ENCODE data around the gene TMEM52B.
A peak's percentile ranks its signal among the peaks of the same experiment; 100 is the strongest.
"Not testable (repeated sequence)": the region's sequence is repeated elsewhere in the genome, so short reads cannot be mapped to it uniquely, and the experiment has no call there.

The TMEM52B gene

DNA sequence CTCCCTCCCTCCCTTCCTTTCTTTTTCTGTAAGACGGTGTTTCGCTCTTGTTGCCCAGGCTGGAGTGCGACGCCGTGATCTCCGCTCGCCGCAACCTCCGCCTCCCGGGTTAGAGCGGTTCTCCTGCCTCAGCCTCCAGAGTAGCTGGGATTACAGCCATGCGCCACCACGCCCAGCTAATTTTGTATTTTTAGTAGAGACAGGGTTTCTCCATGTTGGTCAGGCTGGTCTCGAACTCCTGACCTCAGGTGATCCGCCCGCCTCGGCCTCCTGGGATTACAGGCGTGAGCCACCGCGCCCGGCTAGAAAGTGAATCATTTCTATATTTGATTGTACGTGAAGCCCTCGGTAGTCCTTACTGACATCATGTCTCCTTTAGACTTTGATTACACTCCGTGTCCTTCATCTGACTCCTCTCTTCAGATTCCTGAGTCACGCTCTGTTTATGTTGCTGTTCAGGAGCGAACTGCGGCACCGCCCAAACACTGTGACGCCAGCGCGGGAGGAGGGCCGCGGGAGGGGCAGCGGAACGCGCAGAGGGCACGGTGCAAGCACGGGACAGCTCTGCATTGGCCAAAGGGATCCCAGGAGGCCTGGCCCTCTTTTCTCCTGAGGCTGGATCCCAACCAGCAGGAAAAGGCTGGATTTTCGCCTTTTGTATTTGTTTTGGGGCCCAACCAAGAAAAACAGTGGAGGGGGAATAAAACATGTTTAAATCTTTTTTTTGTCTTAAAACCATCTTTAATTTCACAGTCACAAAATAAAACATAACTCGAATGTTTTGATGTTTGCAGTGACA, 33.3 kb downstream of the TMEM52B start:
- DNase-seq: peak; percentile 79 to 85

DNA sequence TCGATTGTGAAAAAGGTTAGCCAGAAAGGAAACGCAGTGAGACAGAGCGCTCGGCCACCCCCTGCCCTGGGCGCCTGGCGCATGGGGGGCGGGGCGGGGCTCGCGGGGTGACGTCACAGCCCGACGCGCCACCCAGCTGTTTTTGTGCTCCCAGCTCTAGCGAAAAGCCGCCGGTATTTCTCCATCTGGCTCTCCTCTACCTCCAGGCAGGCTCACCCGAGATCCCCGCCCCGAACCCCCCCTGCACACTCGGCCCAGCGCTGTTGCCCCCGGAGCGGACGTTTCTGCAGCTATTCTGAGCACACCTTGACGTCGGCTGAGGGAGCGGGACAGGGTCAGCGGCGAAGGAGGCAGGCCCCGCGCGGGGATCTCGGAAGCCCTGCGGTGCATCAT, 33.9 kb downstream of the TMEM52B start, which contains the start of gene GABARAPL1:
TSS of gene GABARAPL1 (plus strand) at position 139 of the 393 bp plus-strand sequence. CDS start at position 392, 253 bp downstream.
- peak; percentile 68 to 71 for DNase-seq

DNA sequence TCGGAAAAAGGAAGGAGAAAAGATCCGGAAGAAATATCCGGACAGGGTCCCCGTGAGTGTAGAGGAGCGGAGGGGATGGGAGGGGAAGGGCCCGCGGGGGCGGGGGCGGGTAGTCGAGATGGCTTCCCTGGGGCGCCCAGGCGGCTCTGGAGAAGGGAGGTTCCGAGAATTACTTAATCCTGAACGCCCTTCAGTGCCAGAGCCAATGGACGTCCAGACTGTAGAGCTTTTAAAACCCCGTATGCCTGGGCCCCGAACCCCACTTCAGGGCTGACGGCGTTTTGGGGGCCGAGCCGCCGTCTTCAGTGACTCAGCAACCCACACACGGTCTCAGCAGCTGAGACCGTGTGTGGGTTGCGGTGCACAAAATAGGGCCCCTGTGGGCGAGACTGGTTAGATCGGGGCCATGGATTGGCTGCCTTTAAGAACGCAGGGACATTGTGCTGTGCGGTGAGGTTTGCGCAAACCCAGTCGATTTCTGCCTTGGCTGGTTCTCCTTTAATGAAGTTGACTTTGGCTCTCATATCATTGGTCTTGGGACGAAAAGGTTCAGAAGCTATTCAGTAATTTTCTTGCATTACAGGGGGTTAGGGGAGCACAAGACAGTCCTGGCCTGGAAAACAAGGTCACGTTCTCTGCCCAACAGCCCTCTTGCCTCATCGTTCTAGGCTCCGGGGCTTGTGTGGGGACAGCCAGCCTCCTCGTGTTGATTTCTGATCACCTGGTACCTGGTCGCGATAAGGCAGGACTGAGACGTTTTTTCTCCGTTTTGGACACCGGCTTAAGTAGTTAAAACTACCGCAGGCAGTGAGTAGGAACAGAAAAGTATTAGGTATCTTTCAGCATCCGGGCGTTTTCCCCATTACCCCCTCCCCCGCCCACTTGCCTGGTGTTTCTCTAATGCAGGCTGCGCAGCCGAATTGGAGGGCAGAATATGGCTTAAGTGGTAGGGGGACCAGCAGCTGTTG, 34.6 kb downstream of the TMEM52B start:
- peak; percentile 63 to 81 for DNase-seq

- no peak for DNase-seq
Observed at GRCh38 chr12:10214136-10214894, 35.5 kb downstream of the TMEM52B start.

GRCh38 chr12:10214895-10215267, 36.0 kb downstream of the TMEM52B start:
- no peak for DNase-seq

DNA sequence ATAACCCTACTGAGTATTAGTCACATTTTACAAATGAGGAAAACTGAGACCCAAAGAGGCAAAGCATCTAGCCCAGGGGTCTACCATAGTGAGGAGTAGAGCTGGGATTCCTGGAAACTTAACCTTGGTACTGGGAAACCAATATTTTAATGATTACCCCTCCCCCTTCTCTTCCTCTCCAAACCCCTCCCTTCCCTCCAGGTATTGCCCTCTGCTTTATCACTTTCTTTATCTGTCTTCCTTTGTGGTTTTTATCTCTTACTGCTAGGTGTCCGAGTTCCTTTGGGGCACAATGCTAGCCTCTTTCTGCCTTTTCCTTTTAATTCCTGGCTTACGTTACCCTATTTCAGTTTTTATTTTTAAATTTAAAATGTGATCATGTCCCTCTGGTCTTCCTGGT, 36.6 kb downstream of the TMEM52B start:
- DNase-seq: no peak

GRCh38 chr12:10215946-10216345, 37.1 kb downstream of the TMEM52B start:
- DNase-seq: not testable (repeated sequence)

DNA sequence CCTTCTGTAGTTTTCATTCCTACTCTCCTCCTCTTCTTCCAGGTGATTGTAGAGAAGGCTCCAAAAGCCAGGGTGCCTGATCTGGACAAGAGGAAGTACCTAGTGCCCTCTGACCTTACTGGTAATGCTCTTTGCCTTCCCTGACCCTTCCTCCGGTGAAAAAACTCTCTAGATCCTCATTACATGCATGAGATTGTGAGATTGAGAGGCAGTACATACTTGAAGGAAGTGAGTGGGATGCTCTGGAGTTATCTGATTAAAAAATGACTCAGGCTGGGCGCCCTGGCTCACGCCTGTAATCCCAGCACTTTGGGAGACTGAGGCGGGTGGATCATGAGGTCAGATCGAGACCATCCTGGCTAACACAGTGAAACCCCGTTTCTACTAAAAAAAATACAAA, 39.2 kb downstream of the TMEM52B start:
- no peak for DNase-seq

- DNase-seq: no peak
Observed at GRCh38 chr12:10220398-10221077, 41.7 kb downstream of the TMEM52B start.

- DNase-seq: no peak
Observed at GRCh38 chr12:10221846-10222245, 43.0 kb downstream of the TMEM52B start.

GRCh38 chr12:10223208-10223607, 44.4 kb downstream of the TMEM52B start:
- no peak for DNase-seq

DNA sequence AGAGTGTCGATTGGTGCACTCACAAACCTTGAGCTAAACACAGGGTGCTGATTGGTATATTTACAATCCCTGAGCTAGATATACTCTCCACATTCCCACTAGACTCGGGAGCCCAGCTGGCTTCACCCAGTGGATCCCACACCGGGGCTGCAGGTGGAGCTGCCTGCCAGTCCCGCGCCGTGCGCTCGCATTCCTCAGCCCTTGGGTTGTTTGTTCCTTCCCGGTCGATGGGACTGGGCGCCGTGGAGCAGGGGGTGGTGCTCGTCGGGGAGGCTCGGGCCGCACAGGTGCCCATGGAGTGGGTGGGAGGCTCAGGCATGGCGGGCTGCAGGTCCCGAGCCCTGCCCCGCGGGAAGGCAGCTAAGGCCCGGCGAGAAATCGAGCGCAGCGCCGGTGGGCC, 46.6 kb downstream of the TMEM52B start:
- DNase-seq: not testable (repeated sequence)

DNA sequence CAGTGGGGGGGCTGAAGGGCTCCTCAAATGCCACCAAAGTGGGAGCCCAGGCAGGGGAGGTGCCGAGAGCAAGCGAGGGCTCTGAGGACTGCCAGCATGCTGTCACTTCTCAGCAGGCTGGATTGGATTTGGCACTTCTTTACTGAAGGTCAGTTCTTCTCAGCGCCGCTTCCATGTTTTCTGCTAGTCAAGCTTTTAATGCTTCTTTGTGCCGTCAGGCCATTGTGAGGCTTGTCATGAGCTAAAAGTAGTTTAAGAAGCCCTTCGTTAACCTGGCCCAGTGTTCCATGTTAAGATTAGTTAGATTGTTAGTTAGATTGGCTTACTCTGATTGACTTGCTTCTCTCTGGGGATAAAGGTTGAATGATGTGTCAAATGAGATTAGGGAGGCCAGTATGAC, 47.3 kb downstream of the TMEM52B start:
- no peak for DNase-seq

DNA sequence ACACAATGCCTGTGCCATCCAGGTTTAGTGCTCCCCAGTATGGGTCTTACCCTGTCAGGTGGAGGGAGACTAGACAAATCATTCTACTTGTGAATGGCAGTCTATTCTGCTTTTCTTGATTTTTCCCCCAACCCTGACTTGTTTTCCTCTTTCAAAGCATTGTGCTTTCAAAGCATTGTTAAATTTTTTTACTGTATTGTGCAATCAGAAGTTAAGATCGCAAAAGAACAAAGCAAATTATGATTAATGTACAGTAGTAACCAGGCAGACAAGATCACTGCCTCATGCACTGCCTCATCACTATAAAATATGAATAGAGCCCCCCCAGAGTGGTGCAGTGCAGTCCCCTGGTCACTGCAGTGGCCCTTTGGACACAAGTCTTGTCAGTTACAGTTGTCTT, 47.9 kb downstream of the TMEM52B start:
- DNase-seq: no peak

DNA sequence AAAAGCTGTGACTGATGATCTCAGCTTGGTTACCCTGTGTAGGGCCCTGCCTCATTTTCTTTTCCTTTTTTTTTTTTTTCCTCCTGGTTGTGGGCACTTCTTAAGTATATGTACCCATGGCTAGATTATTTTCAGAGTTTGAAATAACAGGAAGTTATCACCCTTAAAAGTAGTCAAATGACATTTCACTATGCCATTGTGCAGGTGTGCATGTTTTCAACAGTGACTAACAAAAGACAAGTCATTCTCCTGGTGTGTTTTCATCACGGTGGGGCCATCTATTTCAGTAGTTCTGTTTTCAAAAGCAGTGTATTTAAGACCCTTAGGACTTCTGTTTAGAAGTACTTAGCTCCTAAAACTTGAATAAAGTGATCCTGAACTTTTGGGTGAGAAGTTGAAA, 48.8 kb downstream of the TMEM52B start:
- DNase-seq: no peak

GRCh38 chr12:10234562-10234961, 55.7 kb downstream of the TMEM52B start:
- no peak for DNase-seq

DNA sequence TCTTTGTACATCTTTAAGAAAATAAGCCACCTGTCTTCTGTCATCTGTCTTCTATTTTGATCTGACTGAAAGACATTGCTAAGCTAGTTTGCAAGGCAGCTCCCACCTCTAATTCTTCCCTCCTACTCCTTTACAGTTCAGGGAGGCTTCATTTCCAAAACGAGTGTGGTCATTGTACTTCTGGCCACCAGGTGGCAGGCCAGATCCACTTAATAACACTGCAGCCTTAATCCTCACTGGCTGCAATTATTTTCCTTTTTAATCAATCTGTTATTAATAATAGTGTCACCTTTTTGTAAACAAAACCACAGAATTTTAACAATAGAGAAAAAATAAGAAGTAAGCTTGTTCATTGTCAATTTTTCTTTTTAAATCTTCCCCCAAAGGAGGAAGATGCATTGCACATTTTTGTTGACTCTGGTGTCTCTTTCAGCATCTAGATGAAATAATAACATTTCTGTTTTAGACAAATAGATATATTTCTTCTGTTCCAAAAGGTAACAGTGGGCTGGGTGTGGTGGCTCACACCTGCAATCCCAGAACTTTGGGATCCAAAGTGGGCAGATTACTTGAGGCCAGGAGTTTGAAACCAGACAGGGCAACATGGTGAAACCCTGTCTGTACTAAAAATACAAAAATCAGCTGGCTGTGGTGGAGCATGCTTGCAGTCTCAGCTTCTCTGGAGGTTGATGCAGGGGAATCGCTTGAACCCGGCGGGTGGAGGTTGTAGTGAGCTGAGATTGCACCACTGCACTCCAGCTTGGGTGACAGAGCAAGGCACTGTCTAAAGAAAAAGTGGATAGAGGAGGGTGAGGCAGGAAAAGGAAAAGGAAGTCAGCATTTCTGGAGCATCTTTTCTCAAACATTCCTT, 57.2 kb downstream of the TMEM52B start:
- DNase-seq: peak; percentile 25 to 40

DNA sequence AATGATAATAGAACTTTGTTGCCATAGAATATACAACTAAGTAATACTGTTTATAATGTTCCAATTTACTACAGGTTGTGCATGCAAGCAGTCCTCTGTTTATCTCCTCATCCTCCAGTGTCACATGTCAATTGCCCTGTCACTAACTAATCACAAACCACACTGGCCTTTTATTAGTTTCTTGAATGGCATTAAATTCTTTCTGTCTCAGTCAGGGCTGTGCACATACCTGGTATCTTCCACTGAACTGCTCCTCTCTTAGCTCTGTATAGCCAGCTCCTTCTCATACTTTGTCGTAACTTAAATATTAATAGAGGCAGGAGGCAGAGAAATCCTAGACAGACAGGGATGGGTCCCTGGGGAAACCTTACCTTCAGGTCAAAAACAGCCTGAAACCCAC, 57.9 kb downstream of the TMEM52B start:
- no peak for DNase-seq

- DNase-seq: no peak
Observed at GRCh38 chr12:10238526-10238925, 59.7 kb downstream of the TMEM52B start.

- no peak for DNase-seq
Observed at GRCh38 chr12:10241290-10241689, 62.5 kb downstream of the TMEM52B start.
